HG03520 (cell line): Measurements from ENCODE around the gene KCNG2.

ENCODE experiments used
- ATAC-seq: cut with Tn5 transposase; IDR thresholded peaks from one replicate; pipeline ENCODE4 v1.9.1; 2021; ENCODE audit warnings: mild to moderate bottlenecking, moderate library complexity; ENCODE audit not compliant: unreplicated experiment

KCNG2 gene

DNA sequence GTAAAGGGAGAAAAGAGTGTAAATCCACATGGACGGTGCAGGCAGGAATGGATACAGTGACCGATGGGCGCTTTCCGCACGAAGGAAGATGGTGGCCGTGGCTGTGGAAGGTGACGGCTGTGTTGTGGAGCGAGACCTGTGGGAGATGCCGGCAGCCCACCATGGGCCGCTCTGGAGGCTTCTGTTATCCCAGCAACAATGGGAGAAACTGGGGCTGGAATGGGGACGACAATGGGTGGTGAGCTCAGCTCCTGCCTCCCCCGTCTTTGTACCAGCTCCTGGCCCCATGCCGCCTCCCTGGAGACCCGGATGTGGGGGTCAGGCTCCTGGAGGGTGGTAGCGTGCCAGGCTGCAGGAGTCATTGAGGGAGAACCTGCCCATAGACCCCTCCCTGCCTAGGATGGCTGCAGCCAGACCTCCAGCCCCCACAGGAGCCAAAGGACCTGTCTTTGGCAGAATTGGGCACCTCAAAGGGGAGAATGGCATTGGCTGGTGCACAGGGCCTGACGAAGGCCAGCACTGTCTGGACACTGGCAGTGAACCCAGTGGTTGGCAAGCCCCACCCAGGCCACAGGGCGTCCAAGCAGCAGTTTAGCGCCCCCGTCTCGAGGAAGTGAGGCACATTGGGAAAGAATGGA is 81.1 kb downstream of the KCNG2 start:
- ATAC-seq = no peak

DNA sequence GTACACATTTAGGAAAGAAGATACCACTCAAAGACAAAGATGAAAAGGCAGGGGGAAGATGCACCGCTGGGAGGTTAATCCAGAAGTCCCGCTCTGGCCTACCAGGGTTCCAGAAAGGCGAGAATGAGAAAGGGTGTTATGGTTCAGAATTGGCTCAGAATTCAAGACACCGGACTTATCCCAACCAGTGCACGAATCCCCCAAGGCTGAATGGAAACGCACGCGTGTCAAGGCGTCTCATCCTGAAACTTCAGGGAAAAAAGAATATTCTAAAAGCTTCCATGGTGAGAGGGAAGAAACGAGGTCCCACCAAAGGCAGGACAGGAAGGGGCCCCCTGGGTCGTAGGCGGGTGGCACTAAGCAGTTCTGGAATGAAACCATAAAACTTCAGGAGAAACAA is 81.8 kb downstream of the KCNG2 start:
- no peak for ATAC-seq

DNA sequence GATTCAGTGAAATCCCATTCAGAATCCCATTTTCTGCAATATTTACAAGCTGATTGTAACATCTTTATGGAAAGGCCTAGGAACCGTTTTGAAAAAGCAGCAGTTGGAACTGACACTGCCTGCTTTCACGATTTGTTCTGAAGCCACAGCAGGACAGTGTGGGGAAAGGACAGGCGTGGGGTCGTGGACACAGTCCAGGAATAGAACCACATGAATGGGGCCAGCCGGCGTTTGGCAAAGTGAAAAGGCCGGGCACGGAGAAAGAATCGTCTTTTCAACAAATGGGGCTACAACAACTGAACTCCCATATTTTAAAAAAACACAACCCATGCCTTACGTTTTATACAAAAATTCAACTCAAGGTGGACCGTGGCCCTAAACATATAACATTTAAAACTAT is 84.0 kb downstream of the KCNG2 start:
- no peak for ATAC-seq

DNA sequence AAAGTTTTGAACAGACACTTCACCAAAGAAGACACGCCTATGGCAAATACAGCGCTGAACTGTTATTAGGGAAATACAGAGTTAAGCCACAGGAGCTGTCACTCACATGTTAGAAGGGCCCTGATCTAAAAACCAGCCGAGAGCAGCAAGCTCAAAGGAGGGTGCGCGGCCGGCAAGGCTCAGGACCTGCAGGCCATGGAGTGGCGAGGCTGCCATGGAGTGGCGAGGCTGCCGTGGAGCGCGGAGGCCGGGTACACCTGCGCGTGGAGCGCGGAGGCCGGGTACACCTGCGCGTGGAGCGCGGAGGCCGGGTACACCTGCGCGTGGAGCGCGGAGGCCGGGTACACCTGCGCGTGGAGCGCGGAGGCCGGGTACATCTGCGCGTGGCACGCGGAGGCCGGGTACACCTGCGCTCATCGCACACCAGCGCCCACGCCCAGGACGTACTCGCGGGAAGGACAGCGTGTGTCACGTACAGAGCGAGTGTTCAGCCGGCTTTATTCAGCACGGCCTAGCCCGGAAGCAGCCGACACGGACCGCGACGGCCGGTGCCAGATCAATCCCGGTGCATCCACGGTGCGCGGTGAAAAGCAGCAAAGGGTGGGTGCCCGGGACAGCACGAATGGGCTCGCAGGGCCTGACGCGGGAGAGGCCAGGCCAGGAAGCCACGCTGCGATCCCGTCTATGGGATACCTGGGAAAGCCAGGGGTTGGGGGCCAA is 84.9 kb downstream of the KCNG2 start:
- no peak for ATAC-seq

DNA sequence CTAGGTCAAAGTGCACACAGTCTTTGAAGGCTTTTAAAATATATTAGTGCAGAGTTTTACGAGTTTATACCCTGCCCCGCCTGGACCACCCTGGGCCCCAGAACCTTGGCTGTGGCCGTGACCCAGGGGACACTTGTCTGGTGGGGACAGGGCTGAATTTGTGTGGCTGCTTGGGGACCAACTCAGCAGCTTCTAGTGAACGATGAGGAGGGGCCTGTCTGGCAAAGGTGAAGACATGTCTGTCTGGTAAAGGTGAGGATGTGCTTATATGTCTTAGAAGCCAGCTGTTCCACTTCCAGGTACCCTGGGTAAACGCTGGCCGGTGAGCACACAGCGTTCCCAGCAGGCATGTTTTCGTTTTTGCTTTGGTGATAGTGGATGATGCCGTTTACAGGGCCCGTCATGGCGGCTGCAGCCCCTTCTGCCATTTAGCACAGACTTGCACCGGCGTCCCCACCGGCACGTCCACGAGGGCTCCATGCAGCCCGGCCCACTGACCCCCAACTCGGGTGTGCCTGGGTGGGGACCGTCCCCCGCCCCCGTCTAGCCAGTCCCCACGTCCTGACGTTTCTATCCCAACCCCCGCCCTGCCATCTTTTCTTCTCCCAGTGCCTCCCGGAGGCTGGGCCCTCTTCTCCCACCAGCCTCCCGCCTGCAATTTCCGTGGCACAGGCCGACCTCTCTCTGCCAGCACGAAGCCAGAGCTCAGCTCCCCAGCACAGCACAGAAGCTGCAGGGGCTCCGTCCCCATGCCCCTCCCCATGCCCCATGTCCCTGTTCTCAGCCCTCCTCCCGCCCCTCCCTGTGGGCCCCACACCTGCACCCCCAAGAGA is 85.9 kb downstream of the KCNG2 start:
- ATAC-seq = no peak

DNA sequence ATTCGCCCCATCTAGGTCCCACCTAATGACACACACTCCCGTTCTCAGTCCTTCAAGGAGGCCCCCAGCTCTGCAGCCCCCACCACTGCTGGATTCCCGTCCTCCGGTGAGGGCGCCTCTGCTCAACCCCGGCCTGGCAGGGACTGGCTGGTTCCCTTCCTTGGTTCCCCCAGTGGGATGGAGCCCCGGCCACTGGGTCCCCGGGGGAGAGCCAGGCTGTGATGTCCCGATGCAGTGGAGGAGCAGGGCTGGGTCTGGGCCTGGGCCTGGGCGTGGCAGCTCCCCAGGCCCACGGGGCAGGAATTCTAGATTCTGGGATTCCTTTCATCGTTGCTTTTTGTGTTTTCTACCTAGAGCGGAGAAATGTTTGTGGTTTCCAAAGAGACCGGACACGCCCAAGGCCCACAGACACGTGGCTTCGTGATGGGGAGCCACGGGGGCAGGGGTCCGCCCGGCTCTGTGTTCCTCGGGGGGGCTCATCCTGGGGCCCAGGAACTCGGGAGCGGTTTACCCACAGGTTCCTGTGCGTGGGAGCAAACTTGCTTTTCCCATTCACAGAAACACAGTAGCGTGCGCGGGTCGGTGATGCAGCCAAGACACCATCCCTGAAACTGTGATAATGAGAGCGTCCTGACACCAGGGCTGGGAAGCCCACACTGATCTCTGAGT is 86.7 kb downstream of the KCNG2 start:
- ATAC-seq = no peak

DNA sequence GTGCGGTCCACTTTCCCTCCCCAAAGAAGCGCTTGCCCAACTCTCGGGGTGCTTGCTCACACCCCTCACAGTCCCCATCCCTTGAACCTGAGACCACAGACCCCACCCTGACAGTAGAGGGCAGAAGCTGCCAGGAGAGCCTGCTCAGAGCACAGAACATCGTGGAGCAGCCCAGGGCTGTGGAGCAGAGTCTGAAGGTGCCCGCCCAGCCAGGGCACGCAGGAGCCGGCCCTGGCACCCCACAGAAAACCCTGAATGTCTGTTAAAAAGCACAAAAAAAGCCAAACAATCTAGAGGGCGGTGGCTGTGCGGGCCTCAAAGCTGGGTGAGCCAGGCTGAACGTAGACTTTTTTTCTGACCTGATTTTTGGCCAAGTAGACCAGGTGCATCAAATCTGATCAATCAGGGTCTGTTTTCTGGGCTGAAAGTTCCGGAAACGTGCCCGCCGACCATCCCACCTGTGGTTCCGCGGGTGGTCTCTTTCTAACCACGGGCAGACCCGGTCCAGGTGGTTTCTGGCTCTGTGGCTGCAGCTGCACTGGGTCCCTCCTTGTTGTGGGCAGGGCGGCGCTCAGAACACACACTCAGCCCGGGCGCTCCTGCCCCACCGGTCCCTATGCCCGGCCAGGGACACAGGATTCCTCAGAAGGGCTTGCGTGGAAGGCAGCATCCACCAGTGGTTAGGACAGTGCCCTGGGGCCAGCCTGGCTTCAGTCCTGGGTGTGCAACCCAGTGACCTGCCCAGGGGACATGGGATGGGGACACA is 87.4 kb downstream of the KCNG2 start:
- ATAC-seq = no peak

DNA sequence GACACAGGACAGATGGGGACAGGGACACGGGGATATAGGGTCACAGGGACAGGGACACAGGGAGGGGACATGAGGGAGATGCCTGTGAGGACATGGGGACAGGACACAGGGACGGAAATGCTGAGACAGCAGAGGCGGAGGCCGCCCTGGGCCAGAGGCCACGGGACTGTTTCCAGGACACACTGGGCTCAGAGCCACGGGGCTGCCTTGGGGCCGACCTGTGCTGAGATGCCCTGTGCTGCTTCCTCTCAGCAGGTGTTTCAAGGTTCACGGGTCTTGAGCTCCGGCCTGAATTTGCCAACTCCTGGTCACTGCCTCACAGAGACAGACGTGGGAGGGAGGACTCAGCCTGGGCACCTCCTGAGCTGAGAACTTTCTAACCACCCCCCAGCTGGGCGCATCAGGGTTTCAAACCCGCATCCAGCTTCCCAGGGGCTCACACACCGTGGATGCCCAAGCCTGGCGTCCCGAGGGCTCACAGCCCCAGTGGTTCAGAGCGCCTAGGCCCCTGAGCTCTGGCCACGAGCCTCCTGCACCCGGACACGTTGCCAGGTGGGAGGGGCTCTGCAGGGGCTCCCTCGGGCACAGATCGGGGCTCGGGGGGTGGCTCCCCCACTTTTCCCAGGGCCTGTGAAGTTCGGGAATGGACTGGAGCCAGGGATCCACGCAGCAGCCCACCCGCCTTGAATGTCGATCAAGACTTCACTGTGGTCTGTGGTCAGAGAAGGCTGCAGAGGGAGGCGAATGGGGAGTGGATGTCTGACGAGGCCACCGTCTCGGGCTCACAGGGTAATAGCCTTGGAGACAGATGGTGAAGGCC is 89.7 kb downstream of the KCNG2 start:
- no peak for ATAC-seq

DNA sequence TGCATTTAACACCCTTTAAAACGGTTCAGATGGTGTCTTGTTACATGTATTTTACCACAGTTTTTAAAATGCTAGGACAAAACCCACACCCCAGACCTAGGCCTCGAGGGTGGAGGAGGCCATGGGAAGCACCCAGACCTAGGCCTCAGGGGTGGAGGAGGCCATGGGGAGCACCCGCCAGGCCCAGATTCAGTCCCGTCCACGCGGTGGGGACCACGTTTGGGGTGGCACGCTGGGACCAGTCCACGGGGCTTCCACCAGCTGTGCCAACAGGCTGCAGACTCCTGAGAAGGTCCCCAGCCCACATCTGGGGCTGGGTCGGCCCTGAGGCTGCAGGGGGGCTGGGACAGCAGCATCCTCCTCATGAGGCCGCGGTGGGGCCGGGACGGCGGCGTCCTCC is 90.3 kb downstream of the KCNG2 start:
- no peak for ATAC-seq

DNA sequence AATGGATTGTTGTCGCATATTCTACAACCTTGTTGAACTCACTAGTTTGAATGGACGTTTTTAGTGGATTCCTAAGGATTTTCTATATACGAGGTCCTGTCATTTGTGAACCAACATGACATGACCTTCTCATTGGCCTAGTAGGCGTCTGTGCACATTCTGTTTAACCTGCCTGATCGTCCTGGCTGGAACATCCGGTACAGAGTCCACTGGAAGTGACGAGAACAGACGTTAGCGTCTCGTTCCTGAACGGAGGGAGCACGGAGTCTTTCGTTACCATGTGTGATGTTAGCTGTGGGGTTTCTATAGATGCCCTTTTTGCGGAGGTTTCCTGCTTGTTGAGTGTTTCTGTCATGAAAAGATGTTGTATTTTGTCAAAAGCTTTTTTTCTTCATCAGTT is 91.8 kb downstream of the KCNG2 start:
- no peak for ATAC-seq

DNA sequence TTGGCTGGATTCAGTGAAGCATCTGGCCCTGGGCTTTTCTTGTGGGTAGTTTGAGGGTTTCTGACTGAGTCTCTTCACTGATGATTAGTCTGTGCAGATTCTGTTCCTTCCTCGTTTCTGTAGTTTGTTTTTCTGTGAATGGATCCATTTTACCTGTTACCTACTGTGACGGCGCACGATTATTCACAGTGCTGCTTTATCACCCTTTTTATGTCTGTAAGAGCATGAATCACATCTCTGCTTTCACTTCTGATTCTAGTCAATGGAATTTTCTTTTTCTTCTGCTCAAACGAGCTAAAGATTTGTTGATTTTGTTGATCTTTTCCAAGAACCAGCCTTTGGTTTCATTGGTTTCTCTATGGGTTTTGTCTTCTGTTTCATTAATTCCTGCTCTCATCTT is 92.9 kb downstream of the KCNG2 start:
- ATAC-seq = no peak

DNA sequence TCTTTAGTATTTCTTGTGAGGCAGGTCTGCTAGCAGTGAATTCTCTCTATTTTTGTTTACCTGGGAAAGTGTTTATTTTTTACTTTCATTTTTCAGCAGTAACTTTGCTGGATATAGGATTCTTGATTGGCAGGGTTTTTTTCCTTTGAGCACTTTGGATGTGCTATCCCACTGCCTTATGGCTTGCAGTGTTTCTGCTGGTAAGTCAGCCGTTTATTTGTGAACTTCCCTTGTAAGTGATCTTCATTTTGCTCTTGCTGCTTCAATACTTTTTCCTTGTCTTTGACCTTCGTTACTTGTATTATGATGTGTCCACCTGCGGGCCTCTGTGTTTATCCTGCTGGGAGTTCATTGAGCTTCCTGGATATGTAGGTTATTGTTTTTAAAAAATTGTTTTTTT is 99.0 kb downstream of the KCNG2 start:
- ATAC-seq = no peak

DNA sequence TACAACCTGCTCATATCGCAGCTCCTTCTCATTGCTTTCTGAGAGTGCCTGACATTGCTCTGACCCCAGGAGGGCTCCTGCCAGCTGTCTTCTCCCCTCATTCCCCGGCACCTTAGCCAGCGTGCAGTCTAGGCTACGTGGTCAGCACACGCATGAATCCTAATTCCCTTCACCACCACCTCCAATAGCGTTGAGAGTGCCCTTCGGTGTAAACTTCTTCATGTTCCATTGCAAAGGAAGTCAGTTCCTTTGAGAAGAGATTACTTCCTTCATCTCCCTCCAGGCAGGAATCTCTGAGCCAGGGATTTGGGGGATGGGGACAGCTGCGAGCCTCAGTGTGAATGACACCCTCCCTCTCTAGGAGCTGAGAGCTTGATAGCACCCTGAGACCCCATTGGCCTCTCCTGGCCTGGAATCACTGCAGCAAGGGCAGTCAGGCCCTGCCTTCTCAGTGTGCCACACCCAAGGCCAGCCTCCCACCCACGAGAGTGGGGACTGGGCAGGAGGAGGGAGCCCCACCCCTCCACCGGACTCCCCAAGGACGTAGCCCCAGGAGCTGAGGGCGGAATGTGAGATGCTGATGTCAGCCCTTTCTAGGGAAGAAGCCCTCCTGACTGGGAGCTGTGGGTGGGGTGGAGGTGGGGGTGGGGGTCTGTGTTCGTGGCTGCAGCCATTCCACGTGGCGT is 100.3 kb downstream of the KCNG2 start:
- ATAC-seq = no peak

DNA sequence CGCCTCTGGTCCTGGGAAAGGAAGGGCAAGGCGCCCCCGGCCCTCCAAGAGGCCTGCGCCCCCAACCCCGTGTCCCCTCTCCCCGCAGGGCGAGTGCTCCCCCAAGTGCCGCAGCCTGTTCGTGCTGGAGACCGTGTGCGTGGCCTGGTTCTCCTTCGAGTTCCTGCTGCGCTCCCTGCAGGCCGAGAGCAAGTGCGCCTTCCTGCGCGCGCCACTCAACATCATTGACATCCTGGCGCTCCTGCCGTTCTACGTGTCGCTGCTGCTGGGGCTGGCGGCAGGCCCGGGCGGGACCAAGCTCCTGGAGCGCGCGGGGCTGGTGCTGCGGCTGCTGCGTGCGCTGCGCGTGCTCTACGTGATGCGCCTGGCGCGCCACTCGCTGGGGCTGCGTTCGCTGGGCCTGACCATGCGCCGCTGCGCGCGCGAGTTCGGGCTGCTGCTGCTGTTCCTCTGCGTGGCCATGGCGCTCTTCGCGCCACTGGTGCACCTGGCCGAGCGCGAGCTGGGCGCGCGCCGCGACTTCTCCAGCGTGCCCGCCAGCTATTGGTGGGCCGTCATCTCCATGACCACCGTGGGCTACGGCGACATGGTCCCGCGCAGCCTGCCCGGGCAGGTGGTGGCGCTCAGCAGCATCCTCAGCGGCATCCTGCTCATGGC is 101.3 kb downstream of the KCNG2 start:
- ATAC-seq = no peak

DNA sequence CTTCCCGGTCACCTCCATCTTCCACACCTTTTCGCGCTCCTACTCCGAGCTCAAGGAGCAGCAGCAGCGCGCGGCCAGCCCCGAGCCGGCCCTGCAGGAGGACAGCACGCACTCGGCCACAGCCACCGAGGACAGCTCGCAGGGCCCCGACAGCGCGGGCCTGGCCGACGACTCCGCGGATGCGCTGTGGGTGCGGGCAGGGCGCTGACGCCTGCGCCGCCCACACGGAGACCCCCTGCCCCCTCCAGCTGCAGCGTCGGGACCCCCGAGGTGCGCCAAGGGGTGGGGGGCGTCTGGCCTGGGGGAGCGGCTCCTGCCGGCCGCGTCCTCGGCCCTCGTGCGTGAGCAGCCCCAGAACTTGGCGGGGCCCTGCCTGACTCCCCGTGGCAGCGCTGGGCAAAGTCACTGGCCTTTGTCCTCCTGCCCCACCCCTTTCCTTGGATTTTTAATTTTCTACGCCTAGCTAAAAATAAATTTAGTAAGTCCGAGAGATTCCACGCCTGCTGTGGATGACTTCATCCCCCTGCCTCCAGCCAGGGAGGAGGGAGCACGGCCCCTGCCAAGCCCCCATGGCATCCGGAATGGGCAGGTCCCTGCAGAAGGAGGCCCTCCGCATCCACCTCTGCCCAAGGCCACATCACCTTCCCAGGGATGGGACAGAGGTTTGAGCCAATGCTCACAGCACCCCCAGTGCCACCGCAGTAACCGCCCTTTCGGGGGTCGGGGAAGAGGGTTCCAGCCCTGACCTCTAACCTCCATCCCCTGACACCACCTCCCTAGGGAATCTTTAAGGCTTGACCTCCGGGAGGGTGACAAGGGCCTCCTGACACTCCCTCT is 102.1 kb downstream of the KCNG2 start:
- ATAC-seq = no peak

DNA sequence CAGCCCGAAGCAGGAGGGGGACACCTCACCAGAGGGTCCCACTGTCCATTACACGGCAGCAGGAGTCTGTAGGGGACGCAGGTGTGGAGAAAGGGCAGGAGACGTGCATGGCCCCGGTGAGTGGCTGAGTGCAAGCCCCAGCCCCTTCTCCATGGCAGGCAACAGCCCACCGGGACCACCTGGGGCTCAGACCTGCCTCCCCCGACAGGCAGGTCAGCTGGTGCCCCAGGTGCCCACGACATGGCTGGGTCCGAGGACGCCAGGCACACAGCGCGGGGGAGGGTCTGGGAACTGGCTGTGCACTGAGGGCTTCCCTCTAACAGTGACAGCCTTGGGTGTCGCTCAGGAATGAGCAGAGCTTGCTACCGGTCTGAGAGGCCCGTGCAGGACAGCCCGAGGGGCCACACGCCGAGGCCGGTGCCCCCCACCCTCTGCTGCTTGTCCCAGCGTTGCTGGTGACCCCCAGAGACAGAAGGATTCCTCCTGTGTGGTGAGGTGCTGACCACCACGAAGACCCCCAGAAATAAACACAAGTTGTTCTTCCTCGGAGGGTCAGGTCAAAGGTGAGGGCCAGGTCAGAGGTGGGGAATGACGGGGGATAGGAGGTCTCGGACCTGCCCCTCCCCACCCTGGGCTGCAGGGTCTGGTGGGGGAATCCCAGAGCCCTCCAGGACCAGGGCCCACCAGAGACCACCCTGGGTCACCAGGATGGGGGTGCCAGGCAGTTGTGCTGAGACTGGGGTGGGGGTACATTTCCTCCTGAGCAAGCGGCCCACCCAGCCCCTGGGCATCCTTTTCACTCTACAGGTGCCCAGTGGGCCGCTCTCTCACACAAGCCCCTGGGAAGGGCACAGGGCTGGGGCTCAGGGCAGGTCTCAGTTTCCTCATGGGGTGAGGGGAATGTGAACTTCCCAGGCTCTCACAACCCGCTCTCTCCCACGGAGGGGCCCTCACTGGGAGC is 103.2 kb downstream of the KCNG2 start:
- no peak for ATAC-seq

DNA sequence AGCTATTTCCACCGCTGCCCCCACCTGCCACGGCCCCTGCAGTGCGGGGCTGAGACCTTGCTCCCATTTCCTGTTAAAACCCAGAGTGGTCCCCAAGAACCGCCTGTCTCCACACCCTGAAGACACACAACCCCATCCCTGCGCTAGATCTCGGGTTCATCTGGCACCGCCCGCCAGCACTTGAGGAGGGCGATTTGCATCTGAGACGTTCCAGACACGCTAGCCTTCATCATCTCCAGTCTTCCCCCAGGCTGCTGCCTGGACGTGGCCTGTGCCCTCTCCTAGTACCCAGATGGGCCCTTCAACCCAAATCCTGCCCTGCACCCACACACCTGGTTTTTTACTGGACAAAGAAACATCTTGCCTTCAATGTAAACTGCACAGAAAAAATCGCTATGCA is 103.9 kb downstream of the KCNG2 start:
- no peak for ATAC-seq
